Memory B cell (primary cell): ENCODE results near the gene POTEJ.
"Not testable (repeated sequence)": the region's sequence is repeated elsewhere in the genome, so short reads cannot be mapped to it uniquely, and the experiment has no call there.

Source experiments
- ATAC-seq: fragments of 150-1000 bp; cut with Tn5 transposase; 2 replicates; pipeline ENCODE4 v1.10.0; 2021; ENCODE audit warnings: low read depth, mild to moderate bottlenecking, moderate library complexity
- DNase-seq, 2 donors: peaks; one replicate each; pipeline ENCODE4 v3.0.0; 2022; ENCODE audit warnings: low spot score in 2 of 2
- H3K27ac Mint-ChIP-seq: one replicate; pipeline ENCODE4 v1.8.0; 2022; ENCODE audit warnings: mild to moderate bottlenecking, moderate library complexity, mixed read lengths
- H3K27me3 Mint-ChIP-seq: one replicate; pipeline ENCODE4 v1.8.0; 2022; ENCODE audit warnings: mixed read lengths
- H3K36me3 Mint-ChIP-seq: one replicate; pipeline ENCODE4 v1.8.0; 2022; ENCODE audit warnings: mild to moderate bottlenecking, mixed read lengths
- H3K4me1 Mint-ChIP-seq: one replicate; pipeline ENCODE4 v1.8.0; 2022; ENCODE audit warnings: mixed read lengths
- H3K4me3 Mint-ChIP-seq: one replicate; pipeline ENCODE4 v1.8.0; 2022; ENCODE audit warnings: mild to moderate bottlenecking, moderate library complexity, mixed read lengths
- H3K9me3 Mint-ChIP-seq: one replicate; pipeline ENCODE4 v1.8.0; 2022; ENCODE audit warnings: mixed read lengths

POTEJ gene

GRCh38 chr2:130641688-130642087, 30.4 kb downstream of the POTEJ start:
- not testable (repeated sequence) for H3K27me3 Mint-ChIP-seq, H3K4me1 Mint-ChIP-seq, ATAC-seq, H3K9me3 Mint-ChIP-seq, H3K36me3 Mint-ChIP-seq, H3K4me3 Mint-ChIP-seq, DNase-seq, H3K27ac Mint-ChIP-seq

GRCh38 chr2:130649285-130649684, 38.0 kb downstream of the POTEJ start:
- H3K27me3 Mint-ChIP-seq, DNase-seq, H3K36me3 Mint-ChIP-seq, H3K4me1 Mint-ChIP-seq, H3K9me3 Mint-ChIP-seq, H3K27ac Mint-ChIP-seq, H3K4me3 Mint-ChIP-seq, ATAC-seq: not testable (repeated sequence)

GRCh38 chr2:130664506-130664905, 53.3 kb downstream of the POTEJ start:
- not testable (repeated sequence) for H3K27me3 Mint-ChIP-seq, H3K27ac Mint-ChIP-seq, DNase-seq, H3K4me1 Mint-ChIP-seq, H3K9me3 Mint-ChIP-seq, H3K4me3 Mint-ChIP-seq, ATAC-seq, H3K36me3 Mint-ChIP-seq

GRCh38 chr2:130665596-130665995, 54.4 kb downstream of the POTEJ start:
- DNase-seq, H3K4me3 Mint-ChIP-seq, H3K4me1 Mint-ChIP-seq, ATAC-seq, H3K27me3 Mint-ChIP-seq, H3K9me3 Mint-ChIP-seq, H3K27ac Mint-ChIP-seq, H3K36me3 Mint-ChIP-seq: not testable (repeated sequence)

- H3K27me3 Mint-ChIP-seq, H3K36me3 Mint-ChIP-seq, H3K9me3 Mint-ChIP-seq, ATAC-seq, H3K4me3 Mint-ChIP-seq, H3K4me1 Mint-ChIP-seq, H3K27ac Mint-ChIP-seq, DNase-seq: not testable (repeated sequence)
Measured at GRCh38 chr2:130667516-130667915, 56.3 kb downstream of the POTEJ start.

GRCh38 chr2:130670026-130670745, 58.9 kb downstream of the POTEJ start:
- H3K4me3 Mint-ChIP-seq, H3K27ac Mint-ChIP-seq, DNase-seq, H3K9me3 Mint-ChIP-seq, H3K4me1 Mint-ChIP-seq, ATAC-seq, H3K27me3 Mint-ChIP-seq, H3K36me3 Mint-ChIP-seq: not testable (repeated sequence)

GRCh38 chr2:130692041-130692770, 81.0 kb downstream of the POTEJ start:
- not testable (repeated sequence) for H3K27me3 Mint-ChIP-seq

GRCh38 chr2:130693474-130693873, 82.2 kb downstream of the POTEJ start:
- H3K36me3 Mint-ChIP-seq, H3K27ac Mint-ChIP-seq, H3K9me3 Mint-ChIP-seq, H3K4me1 Mint-ChIP-seq, ATAC-seq, H3K4me3 Mint-ChIP-seq, DNase-seq, H3K27me3 Mint-ChIP-seq: not testable (repeated sequence)

More at GRCh38 chr2:130692041-130692770, 81.0 kb downstream of the POTEJ start:
- not testable (repeated sequence) for DNase-seq, H3K4me1 Mint-ChIP-seq, H3K9me3 Mint-ChIP-seq, H3K27ac Mint-ChIP-seq, H3K36me3 Mint-ChIP-seq, ATAC-seq, H3K4me3 Mint-ChIP-seq

- not testable (repeated sequence) for H3K27me3 Mint-ChIP-seq, DNase-seq, H3K4me3 Mint-ChIP-seq, H3K27ac Mint-ChIP-seq, H3K36me3 Mint-ChIP-seq, ATAC-seq, H3K9me3 Mint-ChIP-seq, H3K4me1 Mint-ChIP-seq
Measured at GRCh38 chr2:130703250-130703649, 92.0 kb downstream of the POTEJ start.
